H1 (cell line): Measurements from ENCODE around the gene LRCH1.

Source experiments
- BCL11A ChIP-seq, 2 experiments: IDR thresholded peaks; one replicate each; pipeline ENCODE4 v1.6.1; 2011; ENCODE audit warnings: low read depth in 2 of 2, low read length in 2 of 2, mild to moderate bottlenecking in 2 of 2
- BRCA1 ChIP-seq: IDR thresholded peaks from 2 replicates; pipeline ENCODE4 v1.6.1; 2012; ENCODE audit warnings: low read depth, low read length, improper control_type of control experiment
- JUN ChIP-seq: IDR thresholded peaks from 2 replicates; pipeline ENCODE4 v1.6.1; 2011; ENCODE audit warnings: low read depth, mild to moderate bottlenecking, improper control_type of control experiment, low read length
- PHF8 ChIP-seq: fragments of 200-600 bp; sonication (generic); conservative IDR thresholded peaks from 2 replicates; pipeline ENCODE4 v1.7.1; 2012; ENCODE audit warnings: low read depth, mild to moderate bottlenecking, inconsistent platforms, low read length, moderate library complexity
- POLR2A ChIP-seq, 2 experiments: IDR thresholded peaks; 1 replicate in 1 of 2; 2 replicates in 1 of 2; pipeline ENCODE4 v1.6.1; 2011; ENCODE audit warnings: low read depth in 2 of 2, low read length in 2 of 2, mild to moderate bottlenecking in 2 of 2; ENCODE audit errors: control extremely low read depth in 1 of 2
- SIN3A ChIP-seq, 2 experiments: IDR thresholded peaks in 1 of 2; conservative IDR thresholded peaks in 1 of 2; 2 replicates each; pipeline ENCODE4 v1.6.1; 2011 to 2012; ENCODE audit warnings: low read length in 2 of 2, improper control_type of control experiment in 1 of 2, low read depth in 1 of 2, mild to moderate bottlenecking in 1 of 2
- SRF ChIP-seq: IDR thresholded peaks from 2 replicates; pipeline ENCODE4 v1.6.1; 2011; ENCODE audit warnings: mild to moderate bottlenecking, low read depth, low read length, moderate library complexity
- TF ChIP-seq, protein P1 (sequence below), 3 experiments: IDR thresholded peaks; 1 replicate in 2 of 3; 2 replicates in 1 of 3; pipeline versions ENCODE4 v1.5.1 to v1.6.1; 2011; ENCODE audit warnings: low read length in 3 of 3, mild to moderate bottlenecking in 3 of 3, inconsistent platforms in 2 of 3, low read depth in 1 of 3, moderate library complexity in 1 of 3; ENCODE audit not compliant: insufficient read depth in 1 of 3; ENCODE audit errors: control extremely low read depth in 1 of 3

DNA sequence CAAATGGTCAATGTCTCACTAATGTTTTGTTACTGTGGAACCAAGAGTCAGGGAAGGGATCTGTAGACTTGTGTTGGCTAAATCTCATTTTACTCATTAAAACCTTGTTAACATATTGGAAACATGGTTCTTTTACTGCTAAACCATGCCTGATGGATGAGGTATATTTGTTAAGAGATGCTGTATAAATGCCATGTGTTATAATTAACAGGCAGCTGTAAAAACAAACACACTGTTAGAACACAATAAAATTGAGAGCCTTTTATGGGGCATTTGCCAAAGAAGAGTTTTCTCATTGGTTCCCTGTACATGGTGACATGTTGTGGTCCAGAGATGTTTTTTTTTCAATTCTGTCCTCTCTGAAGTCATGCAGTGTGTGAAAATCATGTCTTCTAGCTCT, 122.0 kb downstream of the LRCH1 start:
- TF ChIP-seq SRF = no peak
- no peak for TF ChIP-seq POLR2A (IDR thresholded peaks at IDR 0.05; ENCODE audit: control extremely low read depth in 1 of 2, low read depth in 2 of 2, low read length in 2 of 2)
- TF ChIP-seq BCL11A (IDR thresholded peaks at IDR 0.05; ENCODE audit: low read depth in 2 of 2, low read length in 2 of 2) = no peak
- no peak for TF ChIP-seq JUN
- TF ChIP-seq, protein P1, sequence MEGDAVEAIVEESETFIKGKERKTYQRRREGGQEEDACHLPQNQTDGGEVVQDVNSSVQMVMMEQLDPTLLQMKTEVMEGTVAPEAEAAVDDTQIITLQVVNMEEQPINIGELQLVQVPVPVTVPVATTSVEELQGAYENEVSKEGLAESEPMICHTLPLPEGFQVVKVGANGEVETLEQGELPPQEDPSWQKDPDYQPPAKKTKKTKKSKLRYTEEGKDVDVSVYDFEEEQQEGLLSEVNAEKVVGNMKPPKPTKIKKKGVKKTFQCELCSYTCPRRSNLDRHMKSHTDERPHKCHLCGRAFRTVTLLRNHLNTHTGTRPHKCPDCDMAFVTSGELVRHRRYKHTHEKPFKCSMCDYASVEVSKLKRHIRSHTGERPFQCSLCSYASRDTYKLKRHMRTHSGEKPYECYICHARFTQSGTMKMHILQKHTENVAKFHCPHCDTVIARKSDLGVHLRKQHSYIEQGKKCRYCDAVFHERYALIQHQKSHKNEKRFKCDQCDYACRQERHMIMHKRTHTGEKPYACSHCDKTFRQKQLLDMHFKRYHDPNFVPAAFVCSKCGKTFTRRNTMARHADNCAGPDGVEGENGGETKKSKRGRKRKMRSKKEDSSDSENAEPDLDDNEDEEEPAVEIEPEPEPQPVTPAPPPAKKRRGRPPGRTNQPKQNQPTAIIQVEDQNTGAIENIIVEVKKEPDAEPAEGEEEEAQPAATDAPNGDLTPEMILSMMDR (IDR thresholded peaks at IDR 0.05; ENCODE audit: control extremely low read depth in 1 of 3, insufficient read depth in 1 of 3, low read depth in 1 of 3, low read length in 3 of 3) = no peak
- no peak for TF ChIP-seq SIN3A (conservative IDR thresholded peaks at IDR 0.05 in 1 of 2, IDR thresholded peaks at IDR 0.05 in 1 of 2; ENCODE audit: low read depth in 1 of 2, low read length in 2 of 2)
- TF ChIP-seq BRCA1 = no peak
- TF ChIP-seq PHF8 = no peak
